Loucy (cell line): ENCODE results near the gene SDK1.

Experiments
- H2AFZ ChIP-seq: fragments of 200-600 bp; sonication (generic); 2 replicates; pipeline ENCODE4 v1.6.0; 2016; ENCODE audit warnings: antibody characterized with exemption, mild to moderate bottlenecking, low read length, moderate library complexity
- H3F3A ChIP-seq: fragments of 200-600 bp; 2 replicates; pipeline ENCODE4 v1.6.0; 2016; ENCODE audit warnings: antibody characterized with exemption, low read depth, mild to moderate bottlenecking
- H3K27me3 ChIP-seq: fragments of 200-600 bp; sonication (generic); 2 replicates; pipeline ENCODE4 v1.6.1; 2014; ENCODE audit warnings: low read length, mild to moderate bottlenecking; ENCODE audit not compliant: insufficient read depth, poor library complexity, severe bottlenecking
- H3K36me3 ChIP-seq: fragments of 200-600 bp; sonication (generic); 2 replicates; pipeline ENCODE4 v1.6.1; 2016; ENCODE audit warnings: low read length; ENCODE audit not compliant: insufficient read depth
- H3K4me1 ChIP-seq: fragments of 200-600 bp; sonication (generic); 2 replicates; pipeline ENCODE4 v1.5.1; 2014; ENCODE audit warnings: low read length, mild to moderate bottlenecking; ENCODE audit not compliant: insufficient read depth, poor library complexity, severe bottlenecking
- H3K4me2 ChIP-seq: fragments of 200-600 bp; sonication (generic); 2 replicates; pipeline ENCODE4 v1.6.0; 2014; ENCODE audit warnings: antibody characterized with exemption, low read length, low read depth, mild to moderate bottlenecking; ENCODE audit not compliant: poor library complexity, severe bottlenecking
- H3K4me3 ChIP-seq: fragments of 200-600 bp; sonication (generic); 2 replicates; pipeline ENCODE4 v1.5.1; 2014; ENCODE audit warnings: low read length, mild to moderate bottlenecking, mixed read lengths; ENCODE audit not compliant: poor library complexity, severe bottlenecking
- H3K79me2 ChIP-seq: fragments of 200-600 bp; sonication (generic); 2 replicates; pipeline ENCODE4 v1.6.1; 2014; ENCODE audit warnings: low read length; ENCODE audit not compliant: insufficient read depth
- H3K9ac ChIP-seq: fragments of 200-600 bp; sonication (generic); 2 replicates; pipeline ENCODE4 v1.6.0; 2014; ENCODE audit warnings: mild to moderate bottlenecking, low read depth, low read length, moderate library complexity; ENCODE audit not compliant: poor library complexity, severe bottlenecking
- H3K9me2 ChIP-seq: fragments of 200-600 bp; sonication (generic); replicated peaks from 2 replicates; pipeline ENCODE4 v1.6.1; 2016; ENCODE audit warnings: low read depth, low read length, mixed read lengths
- H3K9me3 ChIP-seq: fragments of 200-600 bp; sonication (generic); 2 replicates; pipeline ENCODE4 v1.6.1; 2014; ENCODE audit warnings: mild to moderate bottlenecking, antibody characterized with exemption, low read length, low read depth; ENCODE audit not compliant: insufficient read depth
- H4K20me1 ChIP-seq: fragments of 200-600 bp; sonication (generic); 2 replicates; pipeline ENCODE4 v1.6.0; 2014; ENCODE audit warnings: antibody characterized with exemption, low read length, mild to moderate bottlenecking; ENCODE audit not compliant: insufficient read depth, poor library complexity, severe bottlenecking
- EZH2phosphoT487 ChIP-seq: fragments of 200-600 bp; IDR thresholded peaks from 2 replicates; pipeline ENCODE4 v1.6.1; 2018; ENCODE audit warnings: antibody characterized with exemption, mild to moderate bottlenecking, moderate library complexity, borderline replicate concordance
- TF ChIP-seq, protein P1 (sequence below): fragments of 200-600 bp; sonication (generic); conservative IDR thresholded peaks from 2 replicates; pipeline ENCODE4 v1.5.1; 2014; ENCODE audit warnings: mild to moderate bottlenecking, antibody characterized with exemption, low read length

SDK1 gene

DNA sequence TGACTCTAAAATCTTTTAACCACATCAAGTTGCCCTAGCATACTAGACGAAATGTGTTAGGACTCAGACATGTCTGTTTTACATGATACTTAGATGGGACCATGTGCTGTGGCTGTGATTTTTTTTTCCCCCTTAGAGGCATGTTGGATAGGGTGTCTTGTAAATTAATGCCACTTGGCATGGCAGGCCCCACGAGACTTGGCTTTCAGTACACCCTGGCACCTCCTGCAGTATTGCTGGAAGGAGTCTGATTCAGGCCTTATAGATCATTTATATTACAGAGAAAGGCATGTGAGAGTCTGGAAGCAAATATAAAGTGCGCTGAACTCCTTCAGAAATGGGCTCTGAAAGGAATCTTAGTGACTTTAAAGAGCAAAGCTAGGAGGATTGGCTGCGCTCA is 494.1 kb downstream of the SDK1 start:
- H3K9ac ChIP-seq = no peak overlapping the region
- H3K9me2 ChIP-seq = no peaks in the 10 kb centered on the region
- no peak overlapping the region for H3K4me2 ChIP-seq
- H3F3A ChIP-seq = no peaks in the 10 kb centered on the region
- H2AFZ ChIP-seq = no peak overlapping the region
- H3K79me2 ChIP-seq = no peaks in the 10 kb centered on the region
- TF ChIP-seq, protein P1, sequence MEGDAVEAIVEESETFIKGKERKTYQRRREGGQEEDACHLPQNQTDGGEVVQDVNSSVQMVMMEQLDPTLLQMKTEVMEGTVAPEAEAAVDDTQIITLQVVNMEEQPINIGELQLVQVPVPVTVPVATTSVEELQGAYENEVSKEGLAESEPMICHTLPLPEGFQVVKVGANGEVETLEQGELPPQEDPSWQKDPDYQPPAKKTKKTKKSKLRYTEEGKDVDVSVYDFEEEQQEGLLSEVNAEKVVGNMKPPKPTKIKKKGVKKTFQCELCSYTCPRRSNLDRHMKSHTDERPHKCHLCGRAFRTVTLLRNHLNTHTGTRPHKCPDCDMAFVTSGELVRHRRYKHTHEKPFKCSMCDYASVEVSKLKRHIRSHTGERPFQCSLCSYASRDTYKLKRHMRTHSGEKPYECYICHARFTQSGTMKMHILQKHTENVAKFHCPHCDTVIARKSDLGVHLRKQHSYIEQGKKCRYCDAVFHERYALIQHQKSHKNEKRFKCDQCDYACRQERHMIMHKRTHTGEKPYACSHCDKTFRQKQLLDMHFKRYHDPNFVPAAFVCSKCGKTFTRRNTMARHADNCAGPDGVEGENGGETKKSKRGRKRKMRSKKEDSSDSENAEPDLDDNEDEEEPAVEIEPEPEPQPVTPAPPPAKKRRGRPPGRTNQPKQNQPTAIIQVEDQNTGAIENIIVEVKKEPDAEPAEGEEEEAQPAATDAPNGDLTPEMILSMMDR = no peak
- no peak for TF ChIP-seq EZH2phosphoT487
- H4K20me1 ChIP-seq = no peaks in the 10 kb centered on the region
- H3K4me1 ChIP-seq = no peaks in the 10 kb centered on the region
- H3K9me3 ChIP-seq = peaks cover 3% of the 10 kb centered on the region; the same call in 1 of the 2 replicates
- no peaks in the 10 kb centered on the region for H3K27me3 ChIP-seq
- H3K36me3 ChIP-seq = no peaks in the 10 kb centered on the region
- no peak overlapping the region for H3K4me3 ChIP-seq

DNA sequence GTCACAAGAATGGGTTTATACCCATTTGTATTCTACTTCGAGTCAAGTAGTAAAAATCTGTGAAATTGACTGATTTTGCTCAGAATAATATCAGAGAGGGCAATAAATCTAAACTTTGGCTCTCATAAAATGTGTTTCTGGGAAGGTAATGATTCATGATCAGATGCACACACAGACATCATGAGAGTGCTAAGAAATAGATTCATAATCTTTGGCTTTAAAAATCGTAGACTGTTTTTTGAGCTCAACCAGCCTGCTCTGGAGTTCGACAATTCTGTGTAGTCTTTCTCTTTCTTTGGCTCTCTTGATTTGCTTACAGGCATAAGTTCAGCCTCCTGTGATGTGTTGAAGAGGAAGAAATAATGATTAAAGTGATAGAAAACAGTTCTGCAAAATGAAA is 494.7 kb downstream of the SDK1 start:
- H3K79me2 ChIP-seq = no peaks in the 10 kb centered on the region
- TF ChIP-seq EZH2phosphoT487 = no peak
- TF ChIP-seq, protein P1 = no peak
- H3K4me2 ChIP-seq = no peak overlapping the region
- H3K4me3 ChIP-seq = no peak overlapping the region
- H3K9me3 ChIP-seq = peaks cover 3% of the 10 kb centered on the region; the same call in 1 of the 2 replicates
- no peak overlapping the region for H2AFZ ChIP-seq
- H3K9ac ChIP-seq = no peak overlapping the region
- H3K4me1 ChIP-seq = no peaks in the 10 kb centered on the region
- no peaks in the 10 kb centered on the region for H3F3A ChIP-seq
- no peaks in the 10 kb centered on the region for H3K27me3 ChIP-seq
- no peaks in the 10 kb centered on the region for H3K9me2 ChIP-seq
- H4K20me1 ChIP-seq = no peaks in the 10 kb centered on the region
- no peaks in the 10 kb centered on the region for H3K36me3 ChIP-seq

DNA sequence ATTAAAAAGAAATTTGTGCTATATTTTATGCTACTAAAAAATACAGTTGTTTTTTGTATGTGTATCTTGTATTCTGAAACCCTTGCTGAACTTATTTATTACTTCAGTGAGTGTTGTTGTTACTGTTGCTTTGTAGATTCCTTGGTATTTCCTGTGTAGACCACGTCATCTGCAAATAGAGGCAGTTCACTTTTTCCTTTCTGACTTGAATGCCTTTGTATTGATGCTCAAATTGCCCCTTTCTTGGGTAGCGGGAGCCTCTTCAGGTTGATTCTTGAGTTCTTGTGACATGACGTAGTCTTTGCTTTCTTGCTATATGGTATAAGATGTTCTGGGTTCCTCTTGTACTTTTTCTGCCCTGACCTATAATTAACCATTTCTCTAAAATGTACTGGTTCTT is 504.1 kb downstream of the SDK1 start:
- Histone ChIP-seq H3K9me2 (no peaks in the 10 kb centered on the region), H3K4me3 (no peak overlapping the region), H3K27me3 (no peaks in the 10 kb centered on the region), H2AFZ (no peak overlapping the region), H3K4me2 (no peak overlapping the region), H3F3A (no peaks in the 10 kb centered on the region), H3K4me1 (no peaks in the 10 kb centered on the region), H3K79me2 (no peaks in the 10 kb centered on the region), H3K36me3 (no peaks in the 10 kb centered on the region), H3K9ac (no peak overlapping the region), H3K9me3 (no peaks in the 10 kb centered on the region), H4K20me1 (no peaks in the 10 kb centered on the region)
- TF ChIP-seq, protein P1 = no peak
- no peak for TF ChIP-seq EZH2phosphoT487
